Chondrocyte (in vitro differentiated cells): ENCODE measurements around the gene CUEDC1. TPM values are rescaled to one million over a fixed set of nuclear protein-coding genes. Genes with fewer than 3 reads are reported as not detected.
"Not testable (repeated sequence)": the region's sequence is repeated elsewhere in the genome, so short reads cannot be mapped to it uniquely, and the experiment has no call there.

ENCODE experiments used
- DNase-seq: peaks from one replicate; pipeline ENCODE4 v3.0.0; 2021; ENCODE audit warnings: mixed read lengths, low spot score
- H3K27ac Mint-ChIP-seq: one replicate; pipeline ENCODE4 v1.8.0; 2021; ENCODE audit warnings: mild to moderate bottlenecking, moderate library complexity, mixed read lengths; ENCODE audit not compliant: unreplicated experiment
- H3K27me3 Mint-ChIP-seq: 2 replicates; pipeline ENCODE4 v1.8.0; 2021; ENCODE audit warnings: low read depth, mixed read lengths
- H3K36me3 Mint-ChIP-seq: 2 replicates; pipeline ENCODE4 v1.8.0; 2021; ENCODE audit warnings: low read depth, mixed read lengths
- H3K4me1 Mint-ChIP-seq: 2 replicates; pipeline ENCODE4 v1.8.0; 2021; ENCODE audit warnings: low read depth, mild to moderate bottlenecking, mixed read lengths
- H3K4me3 Mint-ChIP-seq: one replicate; pipeline ENCODE4 v1.8.0; 2021; ENCODE audit warnings: mild to moderate bottlenecking, moderate library complexity, mixed read lengths; ENCODE audit not compliant: unreplicated experiment
- H3K9me3 Mint-ChIP-seq: 2 replicates; pipeline ENCODE4 v1.8.0; 2021; ENCODE audit warnings: low read depth, mixed read lengths
- total RNA-seq: library from RNA; stranded (reverse); gene quantifications from 3 replicates; pipeline ENCODE4 v1.2.1, GENCODE V29; 2021
- TF ChIP-seq, protein P1 (sequence below): fragments of 200-600 bp; sonication (generic); IDR thresholded peaks from 2 replicates; pipeline ENCODE4 v1.5.0; 2021; ENCODE audit warnings: antibody characterized with exemption, mild to moderate bottlenecking, moderate library complexity

The CUEDC1 gene
- total RNA-seq, 1 donor from 2014 or later: 41.9 TPM

DNA sequence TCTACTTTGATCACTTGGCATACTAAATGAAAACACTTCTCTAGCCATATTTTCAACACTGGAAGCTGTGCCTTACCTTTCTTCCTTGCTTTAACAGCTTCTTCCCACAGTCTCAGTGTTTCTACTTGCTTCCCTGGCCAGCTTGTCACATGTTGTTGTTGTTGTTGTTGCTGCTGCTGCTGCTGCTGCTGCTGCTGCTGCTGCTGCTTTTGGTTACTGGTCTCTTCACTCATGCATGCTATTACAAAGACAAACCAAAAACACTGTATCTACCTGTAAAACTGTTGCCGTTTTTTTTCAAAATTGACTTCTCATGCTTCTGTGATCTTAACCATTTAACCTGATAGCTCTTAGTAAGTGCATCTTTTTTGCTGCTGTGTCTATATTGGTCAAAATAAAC, 23.9 kb upstream of the CUEDC1 start:
- Mint-ChIP-seq H3K27ac (no peak overlapping the region), H3K4me1 (peaks cover 17% of the 10 kb centered on the region), H3K36me3 (peaks cover 44% of the 10 kb centered on the region), H3K9me3 (no peaks in the 10 kb centered on the region), H3K4me3 (no peak overlapping the region), H3K27me3 (no peaks in the 10 kb centered on the region)
- DNase-seq: no peak
- TF ChIP-seq, protein P1, sequence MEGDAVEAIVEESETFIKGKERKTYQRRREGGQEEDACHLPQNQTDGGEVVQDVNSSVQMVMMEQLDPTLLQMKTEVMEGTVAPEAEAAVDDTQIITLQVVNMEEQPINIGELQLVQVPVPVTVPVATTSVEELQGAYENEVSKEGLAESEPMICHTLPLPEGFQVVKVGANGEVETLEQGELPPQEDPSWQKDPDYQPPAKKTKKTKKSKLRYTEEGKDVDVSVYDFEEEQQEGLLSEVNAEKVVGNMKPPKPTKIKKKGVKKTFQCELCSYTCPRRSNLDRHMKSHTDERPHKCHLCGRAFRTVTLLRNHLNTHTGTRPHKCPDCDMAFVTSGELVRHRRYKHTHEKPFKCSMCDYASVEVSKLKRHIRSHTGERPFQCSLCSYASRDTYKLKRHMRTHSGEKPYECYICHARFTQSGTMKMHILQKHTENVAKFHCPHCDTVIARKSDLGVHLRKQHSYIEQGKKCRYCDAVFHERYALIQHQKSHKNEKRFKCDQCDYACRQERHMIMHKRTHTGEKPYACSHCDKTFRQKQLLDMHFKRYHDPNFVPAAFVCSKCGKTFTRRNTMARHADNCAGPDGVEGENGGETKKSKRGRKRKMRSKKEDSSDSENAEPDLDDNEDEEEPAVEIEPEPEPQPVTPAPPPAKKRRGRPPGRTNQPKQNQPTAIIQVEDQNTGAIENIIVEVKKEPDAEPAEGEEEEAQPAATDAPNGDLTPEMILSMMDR: no peak

DNA sequence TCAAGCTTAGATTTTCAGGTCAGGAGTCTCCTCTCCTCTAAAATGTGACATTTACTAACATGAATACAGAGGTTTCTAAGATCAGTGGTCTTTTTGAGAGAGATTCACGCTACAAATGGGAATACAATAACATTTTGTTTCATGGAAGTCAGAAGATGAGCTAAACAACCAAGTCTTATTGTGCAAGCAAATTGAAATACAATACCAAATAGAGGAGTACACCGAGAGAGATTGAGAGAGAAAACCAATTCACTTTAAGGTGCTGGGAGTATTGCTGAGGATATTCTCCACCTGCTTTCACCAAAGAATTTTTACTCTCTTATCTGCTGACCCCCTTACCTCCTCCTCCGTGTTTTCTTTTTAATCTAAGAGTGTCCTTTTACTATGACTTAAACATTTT, 21.4 kb upstream of the CUEDC1 start:
- Mint-ChIP-seq H3K4me3 (no peak overlapping the region), H3K27me3 (no peaks in the 10 kb centered on the region), H3K36me3 (peaks cover 46% of the 10 kb centered on the region), H3K27ac (no peak overlapping the region), H3K4me1 (no peaks in the 10 kb centered on the region), H3K9me3 (no peaks in the 10 kb centered on the region)
- no peak for DNase-seq
- TF ChIP-seq, protein P1: no peak

DNA sequence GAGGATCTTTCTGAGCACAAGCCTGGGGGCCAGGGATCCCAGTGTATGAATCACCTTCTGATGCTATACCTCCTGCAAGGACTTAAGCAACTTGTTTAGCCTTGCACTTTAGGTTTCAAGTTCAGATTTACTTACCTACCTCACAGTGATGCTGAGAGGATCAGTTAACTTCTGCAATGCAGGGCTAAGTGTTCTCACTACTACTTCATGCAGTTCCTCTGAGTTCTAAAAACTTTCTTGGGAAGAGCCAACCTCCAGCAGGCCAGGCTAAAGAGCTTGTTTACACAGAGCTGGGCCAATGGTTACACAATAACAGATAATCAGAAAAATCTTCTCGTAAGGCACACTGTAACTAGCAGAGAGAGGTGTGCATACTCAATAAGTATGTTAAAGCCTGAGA, 19.8 kb upstream of the CUEDC1 start:
- no peaks in the 10 kb centered on the region for H3K27me3 Mint-ChIP-seq
- DNase-seq: no peak
- no peak overlapping the region for H3K4me3 Mint-ChIP-seq
- peaks cover 8% of the 10 kb centered on the region for H3K4me1 Mint-ChIP-seq
- H3K9me3 Mint-ChIP-seq: no peaks in the 10 kb centered on the region
- H3K36me3 Mint-ChIP-seq: peaks cover 39% of the 10 kb centered on the region
- TF ChIP-seq, protein P1: no peak
- H3K27ac Mint-ChIP-seq: no peak overlapping the region

DNA sequence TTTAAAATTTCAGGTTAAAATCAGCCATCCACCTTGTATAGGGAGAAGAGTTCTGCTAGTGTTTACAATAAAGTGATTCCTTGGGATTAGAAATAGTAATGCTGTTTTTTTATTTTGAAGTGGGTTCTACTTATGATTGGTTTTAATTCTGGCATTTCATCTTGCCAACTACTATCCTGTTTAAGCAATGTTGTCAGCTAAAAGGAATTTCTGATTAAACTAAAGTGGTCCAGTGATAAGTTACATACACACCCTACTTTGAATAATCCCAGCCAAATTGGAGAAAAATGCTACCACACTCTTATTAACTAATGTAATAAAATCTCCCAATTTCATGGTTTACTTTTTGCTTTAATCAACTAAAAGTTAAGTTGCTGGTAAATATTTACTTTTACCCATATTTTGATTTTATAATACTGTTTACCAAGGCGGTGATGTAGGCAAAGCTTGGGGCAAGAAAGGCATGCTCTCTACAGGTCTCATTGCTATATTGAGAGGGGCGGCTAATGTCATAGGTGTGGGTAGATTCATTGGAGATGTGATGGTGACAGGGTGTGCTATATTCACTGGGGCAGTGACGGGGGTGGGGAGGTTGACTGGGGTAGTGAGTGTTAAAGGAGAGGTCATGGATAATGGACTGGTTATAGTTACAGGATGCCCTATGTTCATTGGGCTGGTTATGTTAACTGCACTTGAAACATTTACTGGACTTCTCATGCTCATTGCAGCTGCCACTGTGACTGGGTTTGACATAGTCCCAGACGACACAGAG, 19.0 kb upstream of the CUEDC1 start:
- not testable (repeated sequence) for H3K4me3 Mint-ChIP-seq, H3K9me3 Mint-ChIP-seq, H3K4me1 Mint-ChIP-seq, H3K27me3 Mint-ChIP-seq, H3K27ac Mint-ChIP-seq, DNase-seq
- peaks cover 38% of the 10 kb centered on the region for H3K36me3 Mint-ChIP-seq

DNA sequence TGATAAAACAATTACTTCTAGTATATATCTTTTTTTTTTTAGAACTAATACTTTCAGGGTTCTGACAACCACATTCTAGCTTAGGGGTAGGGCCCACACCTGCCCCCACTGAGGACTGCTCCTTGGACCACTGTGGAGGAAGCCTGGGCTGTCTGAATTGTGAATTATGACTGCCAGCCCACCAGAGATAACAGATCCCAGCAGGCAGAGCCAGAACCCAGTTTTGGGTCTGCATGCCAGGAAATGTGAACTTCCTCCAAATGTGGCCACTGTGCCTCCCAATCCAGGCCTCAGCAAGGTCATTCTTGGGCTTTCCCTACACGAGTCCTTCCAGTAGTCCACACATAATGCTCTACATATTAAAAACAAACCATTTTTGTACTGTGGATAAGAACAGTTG, 16.9 kb upstream of the CUEDC1 start:
- TF ChIP-seq, protein P1: no peak
- peaks cover 8% of the 10 kb centered on the region for H3K4me1 Mint-ChIP-seq

DNA sequence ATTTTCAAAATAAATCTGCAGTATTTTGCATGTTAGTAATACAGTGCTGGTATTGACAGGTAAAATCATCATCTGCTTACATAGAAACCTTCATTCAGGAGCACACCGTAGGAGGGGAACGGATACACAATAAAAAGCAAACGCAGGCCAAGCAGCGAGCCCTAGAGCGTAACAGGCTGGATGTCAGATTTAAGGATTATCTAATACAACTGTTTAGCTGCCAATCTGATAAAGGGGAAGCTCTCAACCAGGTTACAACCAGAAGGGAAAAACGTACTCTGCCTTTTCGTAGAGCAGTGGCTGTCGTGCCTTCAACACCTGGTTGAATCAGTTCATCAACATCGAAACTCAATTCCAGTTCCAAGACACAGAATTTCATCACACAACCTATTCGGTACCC, 16.4 kb upstream of the CUEDC1 start:
- TF ChIP-seq, protein P1: no peak
- no peaks in the 10 kb centered on the region for H3K27me3 Mint-ChIP-seq
- H3K4me1 Mint-ChIP-seq: peaks cover 8% of the 10 kb centered on the region
- no peak overlapping the region for H3K4me3 Mint-ChIP-seq
- DNase-seq: no peak
- H3K27ac Mint-ChIP-seq: no peak overlapping the region
- H3K36me3 Mint-ChIP-seq: peaks cover 22% of the 10 kb centered on the region
- no peaks in the 10 kb centered on the region for H3K9me3 Mint-ChIP-seq

More for the DNA sequence above, 16.9 kb upstream of the CUEDC1 start:
- Mint-ChIP-seq H3K4me3 (no peak overlapping the region), H3K36me3 (peaks cover 25% of the 10 kb centered on the region), H3K27ac (no peak overlapping the region), H3K9me3 (no peaks in the 10 kb centered on the region), H3K27me3 (no peaks in the 10 kb centered on the region)
- no peak for DNase-seq
